HG03378 (cell line): ENCODE results near the gene PPP3CA.

Experiments used
- ATAC-seq: cut with Tn5 transposase; IDR thresholded peaks from one replicate; pipeline ENCODE4 v1.9.1; 2021; ENCODE audit warnings: mild to moderate bottlenecking, moderate library complexity; ENCODE audit not compliant: unreplicated experiment

The PPP3CA gene

GRCh38 chr4:101332424-101332823 is 14.9 kb downstream of the PPP3CA start:
- no peak for ATAC-seq

DNA sequence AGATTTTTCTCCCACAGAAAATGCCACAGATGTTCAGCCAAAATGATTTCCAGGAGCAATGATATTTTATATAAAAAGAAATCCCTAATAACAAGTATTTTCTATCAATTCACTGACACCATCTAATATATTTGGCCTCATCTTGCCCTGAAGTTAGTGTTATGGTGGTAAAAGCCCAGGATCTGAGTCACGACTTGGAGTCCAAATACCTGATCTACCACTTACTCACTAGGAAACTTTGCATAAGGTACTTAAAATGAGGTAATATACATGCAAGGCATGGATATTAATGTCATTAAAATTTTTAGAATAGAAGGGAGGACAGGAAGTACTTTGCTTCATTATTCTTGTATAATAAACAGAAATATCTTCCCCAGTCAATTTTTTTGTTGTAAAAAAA is 16.3 kb downstream of the PPP3CA start:
- ATAC-seq: no peak

DNA sequence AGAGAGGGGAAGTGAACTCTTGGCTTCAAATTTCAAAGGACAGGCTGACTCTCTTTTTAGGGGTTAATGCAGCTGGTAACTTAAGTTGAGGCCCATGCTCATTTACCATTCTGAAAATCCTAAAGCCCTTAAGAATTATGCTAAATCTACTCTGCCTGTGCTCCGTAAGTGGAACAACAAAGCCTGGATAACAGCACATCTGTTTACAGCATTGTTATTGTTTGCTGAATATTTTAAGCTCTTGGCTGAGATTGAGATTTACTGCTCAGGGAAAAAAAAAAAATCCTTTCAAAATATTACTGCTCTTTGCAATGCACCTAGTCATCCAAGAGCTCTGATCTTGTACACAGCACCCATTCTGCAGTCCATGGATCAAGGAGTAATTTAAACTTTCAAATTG is 17.7 kb downstream of the PPP3CA start:
- ATAC-seq: no peak

- peak; percentile 92 for ATAC-seq
Observed at GRCh38 chr4:101328063-101328602, 19.2 kb downstream of the PPP3CA start.

- ATAC-seq: no peak
Observed at GRCh38 chr4:101326576-101326975, 20.8 kb downstream of the PPP3CA start.

- ATAC-seq: no peak
Observed at GRCh38 chr4:101322743-101323142, 24.6 kb downstream of the PPP3CA start.

DNA sequence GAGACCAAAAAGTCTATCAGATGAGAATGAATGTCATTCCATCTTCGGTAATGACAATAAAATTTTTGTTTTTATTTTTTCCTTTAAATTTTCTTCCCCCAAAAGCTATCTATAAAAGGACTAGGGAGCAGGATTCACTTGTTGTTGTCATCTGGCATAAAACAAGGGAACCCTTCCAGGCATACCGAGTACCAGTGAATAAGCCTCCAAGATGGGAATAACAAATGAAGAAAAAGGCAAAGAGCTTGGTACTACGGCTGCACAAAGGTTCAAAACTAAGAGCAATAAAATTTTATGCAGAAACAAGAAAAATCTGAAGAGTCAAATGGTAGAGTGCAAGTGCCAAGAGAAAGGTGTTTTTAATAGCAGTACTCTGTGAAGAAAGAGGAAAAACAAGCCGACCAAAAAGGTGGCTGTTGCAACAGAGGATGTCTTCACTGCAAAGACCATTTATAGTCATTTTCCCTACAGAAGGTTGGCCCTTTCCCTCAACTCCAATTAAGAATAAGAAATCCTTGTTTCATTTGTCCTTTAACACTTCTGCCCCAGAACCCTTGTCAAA is 25.8 kb downstream of the PPP3CA start:
- no peak for ATAC-seq

DNA sequence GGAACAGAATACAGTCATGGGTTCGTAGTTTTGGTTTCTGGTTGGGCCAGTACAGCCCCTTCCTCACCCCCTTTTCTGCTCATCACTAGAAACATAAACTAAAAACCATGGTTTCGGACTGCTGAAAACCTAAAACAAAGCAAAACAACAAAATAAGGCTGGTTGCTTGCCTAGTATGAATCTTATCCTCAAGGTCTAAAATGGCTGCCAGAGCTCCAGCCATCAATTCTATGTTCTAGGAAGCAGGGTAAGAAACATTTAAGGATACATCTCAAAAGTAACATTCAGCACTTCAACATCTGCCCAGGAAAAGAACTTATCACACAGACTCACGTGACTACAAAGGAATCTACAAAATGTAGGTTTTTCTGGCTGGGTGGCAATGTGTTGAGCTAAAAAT is 31.5 kb downstream of the PPP3CA start:
- no peak for ATAC-seq

GRCh38 chr4:101315041-101315440 is 32.3 kb downstream of the PPP3CA start:
- no peak for ATAC-seq

GRCh38 chr4:101309925-101310324 is 37.4 kb downstream of the PPP3CA start:
- no peak for ATAC-seq

DNA sequence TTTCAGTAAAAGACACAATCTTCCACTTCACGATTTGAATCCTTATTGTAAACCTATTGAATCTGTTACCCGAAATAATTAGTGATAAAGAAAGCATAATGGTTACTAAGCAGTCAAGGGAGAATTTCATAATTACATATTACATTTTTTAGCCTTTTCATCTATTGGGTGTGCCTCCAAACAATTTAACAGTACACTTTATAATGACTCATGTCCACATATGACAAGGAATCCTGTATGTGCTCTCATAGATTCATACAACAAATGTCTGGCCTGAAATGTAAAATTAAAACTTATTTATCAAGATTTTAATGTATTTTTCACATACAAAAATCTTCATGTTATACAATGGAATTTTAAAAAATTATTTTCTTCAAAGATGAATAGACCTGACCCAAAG is 39.4 kb downstream of the PPP3CA start:
- no peak for ATAC-seq

- ATAC-seq: peak; percentile 10
Observed at GRCh38 chr4:101306764-101307615, 40.3 kb downstream of the PPP3CA start.

GRCh38 chr4:101306225-101306624 is 41.1 kb downstream of the PPP3CA start:
- ATAC-seq: peak; percentile 74

DNA sequence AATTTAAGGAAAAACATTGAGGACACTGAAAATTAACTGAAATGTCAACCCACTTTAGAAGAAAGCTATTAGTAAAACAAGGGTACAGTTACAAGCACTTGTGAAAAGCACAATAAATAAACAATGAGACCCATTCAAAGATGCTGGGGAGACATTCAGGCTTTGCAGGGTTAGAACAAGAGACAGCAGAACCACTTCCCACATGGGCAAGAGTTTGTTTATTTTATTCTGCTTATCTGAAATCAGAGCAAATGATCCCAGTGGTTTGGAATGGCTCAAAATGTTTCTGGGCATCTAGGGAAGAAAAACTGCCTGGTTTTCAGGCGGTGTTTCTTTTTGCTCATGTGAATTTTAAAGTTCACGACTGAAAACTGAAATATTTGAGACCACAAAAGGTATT is 42.4 kb downstream of the PPP3CA start:
- ATAC-seq: no peak

- no peak for ATAC-seq
Observed at GRCh38 chr4:101299899-101300540, 47.3 kb downstream of the PPP3CA start.

DNA sequence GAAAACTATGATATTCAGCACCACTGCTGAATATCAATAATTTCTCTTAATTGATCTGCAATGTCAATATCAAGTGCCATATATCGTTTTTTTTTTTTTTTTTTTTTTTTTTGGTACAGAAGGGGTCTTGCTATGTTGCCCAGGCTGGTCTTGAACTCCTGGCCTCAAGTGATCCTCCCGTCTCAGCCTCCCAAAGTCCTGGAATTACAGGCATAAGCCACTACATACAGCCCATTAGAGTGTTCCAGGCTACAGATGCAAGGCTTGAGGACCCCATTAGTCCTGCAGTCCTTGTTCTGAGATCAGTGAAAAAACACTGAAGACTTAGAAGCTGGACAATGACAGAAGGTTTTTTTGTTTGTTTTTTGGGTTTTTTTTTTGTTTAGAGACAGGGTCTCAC is 48.3 kb downstream of the PPP3CA start:
- ATAC-seq: no peak

DNA sequence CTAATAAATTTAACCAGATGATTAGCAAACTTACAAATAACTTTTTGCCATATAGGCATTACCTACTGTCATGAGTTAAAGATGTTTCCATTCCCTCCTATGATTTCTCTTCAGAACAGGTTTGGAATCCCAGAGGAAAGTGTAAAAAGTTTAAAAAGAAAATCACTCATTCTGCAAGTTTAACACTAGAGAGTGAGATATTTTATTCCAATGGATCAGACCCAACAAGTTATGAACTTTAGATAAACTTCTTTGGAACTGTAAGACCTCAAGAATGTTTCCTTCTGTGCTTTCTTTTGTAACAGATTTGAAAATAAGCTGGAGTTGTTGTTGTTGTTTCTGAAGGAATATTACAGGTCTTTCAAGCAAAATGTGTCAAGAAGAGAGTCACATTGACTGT is 51.6 kb downstream of the PPP3CA start:
- ATAC-seq: no peak

GRCh38 chr4:101294597-101294996 is 52.7 kb downstream of the PPP3CA start:
- ATAC-seq: no peak

DNA sequence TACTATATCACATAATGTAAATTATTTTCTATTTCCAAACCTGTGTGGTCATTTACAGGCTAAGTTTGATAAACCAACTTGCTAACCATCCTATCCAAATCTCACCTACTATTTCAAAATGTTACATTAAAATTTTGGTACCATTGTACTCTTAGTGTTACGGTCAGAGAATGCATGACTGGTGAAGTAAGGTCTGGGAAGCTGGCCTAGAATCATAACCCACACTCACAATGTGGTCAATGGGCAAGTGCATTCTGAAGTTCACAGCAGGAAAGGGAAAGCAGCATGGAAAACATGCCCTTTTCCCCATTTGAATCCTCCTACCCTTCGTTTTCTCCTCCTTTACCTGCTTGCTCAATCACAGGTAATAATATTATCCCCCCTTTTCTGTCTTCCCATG is 54.4 kb downstream of the PPP3CA start:
- no peak for ATAC-seq

DNA sequence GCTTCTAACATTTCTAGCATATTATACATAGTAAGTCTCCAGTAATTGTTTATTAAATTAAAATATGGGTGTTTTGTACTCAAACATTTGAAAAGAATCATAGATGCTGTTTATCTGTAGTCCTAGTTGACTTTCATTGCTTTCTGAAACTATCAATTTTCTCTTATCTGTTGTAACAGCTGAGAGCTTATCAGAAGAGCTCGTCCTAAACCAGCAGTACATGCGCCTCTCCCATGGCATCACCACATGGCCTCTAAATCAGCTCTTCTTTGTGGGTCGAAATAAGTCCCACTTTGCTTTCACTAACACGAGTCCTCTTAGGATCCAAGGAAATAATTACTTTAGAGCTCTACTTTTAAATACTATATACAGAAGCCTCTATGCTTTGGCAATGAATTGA is 55.1 kb downstream of the PPP3CA start:
- ATAC-seq: no peak

DNA sequence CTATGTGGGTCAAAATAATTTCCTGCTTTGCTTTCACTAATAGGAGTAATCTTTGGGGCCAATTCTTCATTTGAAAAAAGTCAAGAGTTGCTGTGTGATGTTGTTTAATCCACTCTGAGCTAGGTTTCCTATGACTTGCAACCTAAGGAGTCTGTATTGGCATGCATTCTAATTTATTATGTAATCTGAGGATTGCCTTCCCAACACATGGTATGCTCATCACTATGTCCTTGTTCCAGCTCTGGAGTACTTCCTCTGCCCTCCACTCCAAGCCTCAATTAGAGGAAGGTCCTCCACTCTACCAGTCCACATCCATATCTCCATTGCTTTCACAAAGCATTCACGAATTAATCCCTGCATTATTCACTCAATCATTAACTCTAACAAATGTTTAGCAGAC is 56.1 kb downstream of the PPP3CA start:
- no peak for ATAC-seq

DNA sequence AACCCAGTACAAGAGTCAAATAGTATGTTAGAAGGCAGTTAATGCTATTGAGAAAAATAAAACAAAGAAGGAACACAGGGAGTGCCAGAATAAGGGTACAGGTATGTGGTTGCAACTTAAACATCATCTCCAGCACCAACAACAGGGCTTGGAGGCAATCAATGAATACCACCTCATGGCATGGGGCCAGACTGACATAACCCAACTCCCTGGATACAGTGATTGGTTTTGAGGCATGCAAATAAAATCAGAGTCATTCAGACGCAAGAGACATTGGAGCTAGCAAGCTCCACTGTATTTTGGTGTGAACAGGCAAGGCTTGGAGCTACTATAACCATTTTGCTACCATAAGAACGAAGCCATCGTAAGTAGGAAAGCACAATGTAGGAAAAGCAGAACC is 56.7 kb downstream of the PPP3CA start:
- ATAC-seq: no peak
